Measurements from ENCODE around the gene CDC42EP4. TPM values are rescaled to one million over a fixed set of nuclear protein-coding genes. Genes with fewer than 3 reads are reported as not detected.
A peak's percentile ranks its signal among the peaks of the same experiment; 100 is the strongest.
"Not testable (repeated sequence)": the region's sequence is repeated elsewhere in the genome, so short reads cannot be mapped to it uniquely, and the experiment has no call there.

CDC42EP4 gene
- total RNA-seq, 2 donors from 2014 or later, result 119 to 186 TPM

DNA sequence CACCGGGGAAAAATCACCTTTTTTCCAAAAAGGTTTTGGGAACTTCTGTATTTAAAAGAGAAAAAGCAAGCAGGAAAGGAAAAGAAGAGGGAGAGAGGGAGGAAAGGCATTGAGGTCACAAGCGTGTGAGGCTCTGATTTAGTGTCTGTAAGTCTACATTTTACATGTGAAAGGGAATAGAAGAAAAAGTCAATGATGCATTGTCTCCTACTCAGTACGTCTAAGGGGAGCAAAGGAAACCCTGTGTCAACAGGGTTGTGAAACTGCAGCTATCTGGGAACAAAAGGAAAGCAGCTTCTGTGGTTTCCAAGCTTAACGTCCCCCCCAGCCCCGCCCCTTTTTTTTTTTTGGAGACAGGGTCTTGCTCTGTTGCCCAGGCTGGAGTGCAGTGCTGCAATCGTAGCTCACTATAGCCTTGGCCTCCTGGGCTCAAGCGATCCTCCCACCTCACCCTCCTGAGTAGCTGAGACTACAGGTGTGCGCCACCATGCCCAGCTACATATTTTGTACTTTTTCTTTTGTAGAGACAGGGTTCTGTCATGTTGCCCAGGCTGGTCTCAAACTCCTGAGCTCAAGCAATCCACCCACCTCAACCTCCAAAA is 1.8 kb upstream of the CDC42EP4 start:
- 77% methylated on average over 8 of the region's 8 CpGs for WGBS
- no peak overlapping the region for H3K27ac ChIP-seq
- peaks cover 9% of the 10 kb centered on the region for H3K4me1 ChIP-seq (replicated peaks)
- H3K4me3 ChIP-seq, result no peak overlapping the region
- no peak for DNase-seq (ENCODE audit: low spot score)
- no peaks in the 10 kb centered on the region for H3K9me3 ChIP-seq
- TF ChIP-seq, protein P1, sequence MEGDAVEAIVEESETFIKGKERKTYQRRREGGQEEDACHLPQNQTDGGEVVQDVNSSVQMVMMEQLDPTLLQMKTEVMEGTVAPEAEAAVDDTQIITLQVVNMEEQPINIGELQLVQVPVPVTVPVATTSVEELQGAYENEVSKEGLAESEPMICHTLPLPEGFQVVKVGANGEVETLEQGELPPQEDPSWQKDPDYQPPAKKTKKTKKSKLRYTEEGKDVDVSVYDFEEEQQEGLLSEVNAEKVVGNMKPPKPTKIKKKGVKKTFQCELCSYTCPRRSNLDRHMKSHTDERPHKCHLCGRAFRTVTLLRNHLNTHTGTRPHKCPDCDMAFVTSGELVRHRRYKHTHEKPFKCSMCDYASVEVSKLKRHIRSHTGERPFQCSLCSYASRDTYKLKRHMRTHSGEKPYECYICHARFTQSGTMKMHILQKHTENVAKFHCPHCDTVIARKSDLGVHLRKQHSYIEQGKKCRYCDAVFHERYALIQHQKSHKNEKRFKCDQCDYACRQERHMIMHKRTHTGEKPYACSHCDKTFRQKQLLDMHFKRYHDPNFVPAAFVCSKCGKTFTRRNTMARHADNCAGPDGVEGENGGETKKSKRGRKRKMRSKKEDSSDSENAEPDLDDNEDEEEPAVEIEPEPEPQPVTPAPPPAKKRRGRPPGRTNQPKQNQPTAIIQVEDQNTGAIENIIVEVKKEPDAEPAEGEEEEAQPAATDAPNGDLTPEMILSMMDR (IDR thresholded peaks at IDR 0.05), result no peak
- TF ChIP-seq POLR2A (IDR thresholded peaks at IDR 0.05) (no peak), POLR2AphosphoS5 (IDR thresholded peaks at IDR 0.05) (no peak)
- no peaks in the 10 kb centered on the region for H3K27me3 ChIP-seq (replicated peaks; ENCODE audit: insufficient read depth)
- intact Hi-C loops (cut with DNase I), result loop anchor here (2.0 to 10.0 kb wide), 2 partner anchors 55 to 59 kb away; no protein-coding TSS in a partner anchor
- no peaks in the 10 kb centered on the region for H3K36me3 ChIP-seq

GRCh38 chr17:73312887-73313286 is 1.1 kb upstream of the CDC42EP4 start:
- intact Hi-C loops (cut with DNase I), result loop anchor here (2.0 to 10.0 kb wide), 2 partner anchors 56 to 58 kb away; no protein-coding TSS in a partner anchor
- 87% methylated on average over 11 of the region's 11 CpGs for WGBS

DNA sequence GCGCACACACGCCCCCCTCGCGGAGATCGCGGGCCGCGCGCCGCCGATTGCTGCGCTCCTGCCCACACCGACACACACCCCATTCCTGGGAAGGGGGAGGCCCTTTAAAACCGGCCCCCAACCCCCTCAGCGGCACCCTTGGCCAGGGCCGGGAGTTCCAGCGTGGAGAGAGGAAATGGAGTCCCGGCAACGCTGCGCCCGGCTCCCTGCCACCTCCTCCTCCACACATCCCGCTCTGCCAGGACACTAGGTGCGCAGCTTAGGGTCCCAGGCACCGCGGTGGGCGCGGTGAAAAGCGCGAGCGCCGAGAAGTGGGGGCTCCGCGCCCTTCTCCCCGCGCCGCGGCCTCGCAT is 397 bp downstream of the CDC42EP4 start:
- intact Hi-C loops (cut with DNase I), result loop anchor here (10.0 kb wide), 1 partner anchor 57 kb away; no protein-coding TSS in a partner anchor
- peak overlapping the region; percentile 99 for H3K27ac ChIP-seq
- 0% methylated on average over 19 of the region's 38 CpGs for WGBS

More at GRCh38 chr17:73312887-73313286, 1.1 kb upstream of the CDC42EP4 start:
- H3K4me3 ChIP-seq; H3K9me3 ChIP-seq; H3K36me3 ChIP-seq; H3K4me1 ChIP-seq (replicated peaks); H3K27me3 ChIP-seq (replicated peaks; ENCODE audit: insufficient read depth); DNase-seq (ENCODE audit: low spot score): not testable (repeated sequence)
- H3K27ac ChIP-seq, result peak overlapping the region; percentile 99

GRCh38 chr17:73309727-73310596 is 1.8 kb downstream of the CDC42EP4 start:
- H3K9me3 ChIP-seq, result no peaks in the 10 kb centered on the region
- 5% methylated on average over 21 of the region's 21 CpGs for WGBS
- intact Hi-C loops (cut with DNase I), result loop anchor here (2.0 to 10.0 kb wide), 2 partner anchors 17 to 55 kb away; no protein-coding TSS in a partner anchor
- TF ChIP-seq, protein P1 (IDR thresholded peaks at IDR 0.05), result no peak
- TF ChIP-seq POLR2AphosphoS5 (IDR thresholded peaks at IDR 0.05) (no peak), POLR2A (IDR thresholded peaks at IDR 0.05) (no peak)
- H3K27me3 ChIP-seq (replicated peaks; ENCODE audit: insufficient read depth), result no peaks in the 10 kb centered on the region
- DNase-seq (ENCODE audit: low spot score), result no peak
- peaks cover 29% of the 10 kb centered on the region for H3K4me1 ChIP-seq (replicated peaks)
- peak overlapping the region; percentile 99 for H3K27ac ChIP-seq
- H3K36me3 ChIP-seq, result no peaks in the 10 kb centered on the region
- peak overlapping the region; percentile 96 to 98 for H3K4me3 ChIP-seq

More for the DNA sequence above, 397 bp downstream of the CDC42EP4 start:
- no peaks in the 10 kb centered on the region for H3K27me3 ChIP-seq (replicated peaks; ENCODE audit: insufficient read depth)
- TF ChIP-seq, protein P1 (IDR thresholded peaks at IDR 0.05), result no peak
- TF ChIP-seq POLR2A (IDR thresholded peaks at IDR 0.05) (no peak), POLR2AphosphoS5 (IDR thresholded peaks at IDR 0.05) (no peak)
- no peaks in the 10 kb centered on the region for H3K36me3 ChIP-seq
- peak overlapping the region; percentile 96 to 98 for H3K4me3 ChIP-seq
- no peak for DNase-seq (ENCODE audit: low spot score)
- H3K9me3 ChIP-seq, result no peaks in the 10 kb centered on the region
- H3K4me1 ChIP-seq (replicated peaks), result peaks cover 18% of the 10 kb centered on the region

- peak overlapping the region; percentile 99 for H3K27ac ChIP-seq
- peak overlapping the region; percentile 96 to 98 for H3K4me3 ChIP-seq
- not testable (repeated sequence) for H3K36me3 ChIP-seq; H3K9me3 ChIP-seq; DNase-seq (ENCODE audit: low spot score); H3K27me3 ChIP-seq (replicated peaks; ENCODE audit: insufficient read depth)
- intact Hi-C loops (cut with DNase I), result loop anchor here (2.0 kb wide), 1 partner anchor 16 kb away; no protein-coding TSS in a partner anchor
- H3K4me1 ChIP-seq (replicated peaks), result peaks cover 37% of the 10 kb centered on the region
- 49% methylated on average over 5 of the region's 5 CpGs for WGBS
Observed at GRCh38 chr17:73308959-73309358, 2.8 kb downstream of the CDC42EP4 start.
